Psoas muscle (tissue), 8 donors: Measurements from ENCODE around the gene GREM2. TPM values are rescaled to one million over a fixed set of nuclear protein-coding genes. Genes with fewer than 3 reads are reported as not detected.

ENCODE experiments used
- ATAC-seq, 4 donors: fragments of 200-7000 bp; cut with Tn5 transposase; one replicate each; pipeline ENCODE4 v1.9.1; 2020; ENCODE audit warnings: moderate library complexity in 3 of 4, mild to moderate bottlenecking in 2 of 4
- DNase-seq, 2 donors: peaks; one replicate each; pipeline ENCODE4 v3.0.0-alpha.2; 2020
- H3K27ac ChIP-seq: fragments of 200-600 bp; one replicate; pipeline ENCODE4 v1.8.0; 2022
- H3K27me3 ChIP-seq, 3 donors: fragments of 200-600 bp in 1 of 3; one replicate each; pipeline versions ENCODE4 v1.6.1 to v1.8.0; 2013 to 2022; ENCODE audit warnings: low read length in 2 of 3, mild to moderate bottlenecking in 2 of 3, moderate library complexity in 1 of 3; ENCODE audit not compliant: insufficient read depth in 3 of 3
- H3K36me3 ChIP-seq, 2 donors: fragments of 200-600 bp in 1 of 2; one replicate each; pipeline versions ENCODE4 v1.6.1 to v1.8.0; 2013 to 2022; ENCODE audit warnings: low read depth in 1 of 2, mild to moderate bottlenecking in 1 of 2, moderate library complexity in 1 of 2; ENCODE audit not compliant: insufficient read depth in 1 of 2
- H3K4me1 ChIP-seq: fragments of 200-600 bp; one replicate; pipeline ENCODE4 v1.8.0; 2022
- H3K4me3 ChIP-seq: fragments of 200-600 bp; one replicate; pipeline ENCODE4 v1.8.0; 2022; ENCODE audit warnings: mild to moderate bottlenecking
- H3K9me3 ChIP-seq: fragments of 200-600 bp; one replicate; pipeline ENCODE4 v1.8.0; 2022
- CTCF ChIP-seq: fragments of 200-600 bp; IDR thresholded peaks from one replicate; pipeline ENCODE4 v1.8.0; 2022; ENCODE audit warnings: antibody characterized with exemption
- WGBS, 3 donors: extraction: QIAGEN DNeasy Blood & Tissue Kit; methylation state at CpG; one replicate each; pipeline versions ENCODE4 v1.1.6 to v1.1.7; 2013; 5-methylcytosine and 5-hydroxymethylcytosine counted together
- intact Hi-C, 2 donors: fragments of 100-400 bp; cut with DNase I; formaldehyde crosslinking; loops; one replicate each; pipeline versions ENCODE4 v1.11.0 to v1.14.2; 2022
- polyA plus RNA-seq, 3 donors: library from polyadenylated mRNA; stranded (reverse); fragments of 200-250 nt; gene quantifications; one replicate each; pipeline ENCODE4 v1.2.3, GENCODE V29; 2013
- total RNA-seq, 4 donors: library from RNA; stranded (reverse); fragmentation: NEBNext Ultra II Directional in 2 of 4; extraction: Animal tissue kit (Norgen Biotek cat#: 25700) in 2 of 4; gene quantifications; one replicate each; pipeline versions ENCODE4 v1.2.1 to v1.2.4, GENCODE V29; 2021 to 2023
- donor health status: healthy with polysubstance abuse.
- donor health status: DM: no; HTN: no; CAD: no; lungs with moderate emphysema.
- donor health status: Bipolar disorder and iron deficiency.
- donor health status: healthy.
- donor health status: DM: yes; HTN: yes; CAD: no.
- donor health status: DM: no; HTN: no; CAD: no.
- donor health status: DM: no; HTN: no; CAD: no.
- donor health status: DM: yes; HTN: yes; CAD: no.

GREM2 gene
- total and polyA plus RNA-seq, 7 donors: 0.56 to 9.5 (median 1.4) TPM

GRCh38 chr1:240496941-240497340, 115.0 kb downstream of the GREM2 start:
- Histone ChIP-seq H3K4me3 (no peak overlapping the region), H3K36me3 (no peaks in the 10 kb centered on the region), H3K4me1 (no peaks in the 10 kb centered on the region), H3K27me3 (no peaks in the 10 kb centered on the region), H3K27ac (no peak overlapping the region), H3K9me3 (no peaks in the 10 kb centered on the region)
- ATAC-seq: no peak
- no peak for DNase-seq
- intact Hi-C loops: no loop called here
- WGBS, 3 donors: 84% methylated on average over 5 of the region's 5 CpGs
- no peak for TF ChIP-seq CTCF

DNA sequence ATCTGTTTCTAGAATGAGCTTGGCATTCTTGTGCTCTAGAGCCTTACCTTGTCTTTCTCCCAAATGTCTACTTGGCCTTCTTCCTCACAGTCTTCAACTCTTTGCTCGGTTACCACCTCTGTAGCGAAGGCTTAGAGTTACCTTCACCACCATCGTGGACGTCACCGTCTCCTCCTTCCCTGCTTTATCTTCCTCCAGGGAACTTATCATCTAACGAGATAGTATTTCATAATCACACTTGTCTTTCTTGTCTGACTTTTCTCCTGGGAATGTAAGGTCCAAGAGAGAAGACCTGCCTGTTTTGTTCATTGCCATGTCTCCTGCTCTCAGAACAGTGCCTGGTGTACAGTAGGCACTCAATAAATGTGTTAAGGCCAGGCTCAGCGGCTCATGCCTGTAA, 115.6 kb downstream of the GREM2 start:
- no peaks in the 10 kb centered on the region for H3K9me3 ChIP-seq
- DNase-seq: no peak
- TF ChIP-seq CTCF: no peak
- no peaks in the 10 kb centered on the region for H3K27me3 ChIP-seq
- no peak for ATAC-seq
- intact Hi-C loops: no loop called here
- H3K27ac ChIP-seq: no peak overlapping the region
- no peak overlapping the region for H3K4me3 ChIP-seq
- H3K36me3 ChIP-seq: no peaks in the 10 kb centered on the region
- WGBS, 3 donors: 83 to 90% (median 84%) methylated on average over 7 of the region's 7 CpGs
- no peaks in the 10 kb centered on the region for H3K4me1 ChIP-seq

GRCh38 chr1:240495601-240496000, 116.4 kb downstream of the GREM2 start:
- TF ChIP-seq CTCF: no peak
- Histone ChIP-seq H3K27me3 (no peaks in the 10 kb centered on the region), H3K36me3 (no peaks in the 10 kb centered on the region), H3K9me3 (no peaks in the 10 kb centered on the region), H3K4me1 (no peaks in the 10 kb centered on the region), H3K4me3 (no peak overlapping the region), H3K27ac (no peak overlapping the region)
- DNase-seq (no peak), ATAC-seq (no peak)
- intact Hi-C loops: no loop called here
- 47 to 63% (median 49%) methylated on average over 4 of the region's 4 CpGs for WGBS, 3 donors

GRCh38 chr1:240492832-240493440, 119.0 kb downstream of the GREM2 start:
- WGBS, 3 donors: 67 to 77% (median 71%) methylated on average over 50 to 52 of the region's 52 CpGs
- DNase-seq (peak; percentile 21 to 57), ATAC-seq (no peak)
- Histone ChIP-seq H3K4me1 (no peaks in the 10 kb centered on the region), H3K36me3 (no peaks in the 10 kb centered on the region), H3K9me3 (no peaks in the 10 kb centered on the region), H3K27me3 (no peaks in the 10 kb centered on the region), H3K4me3 (no peak overlapping the region), H3K27ac (no peak overlapping the region)
- intact Hi-C loops: no loop called here
- no peak for TF ChIP-seq CTCF

DNA sequence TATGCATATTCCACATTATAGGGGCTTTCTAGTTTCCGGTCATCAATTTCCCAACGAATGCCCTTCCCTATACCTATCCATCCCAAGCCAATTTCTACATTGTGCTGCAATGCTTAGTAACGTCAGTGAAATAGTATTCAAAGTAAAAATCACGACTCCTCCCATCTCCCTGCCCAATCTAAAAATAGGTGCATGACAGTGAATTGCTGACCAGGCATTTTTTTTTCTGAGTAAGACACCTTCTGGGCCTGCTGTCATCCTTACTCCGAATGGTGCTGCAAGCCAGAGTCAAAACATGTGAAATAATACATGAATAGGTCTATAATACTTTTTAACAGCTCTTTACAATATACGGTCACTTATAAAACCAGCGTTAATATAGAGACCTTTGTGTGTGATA, 120.2 kb downstream of the GREM2 start:
- ATAC-seq (no peak), DNase-seq (no peak)
- no peaks in the 10 kb centered on the region for H3K27me3 ChIP-seq
- H3K36me3 ChIP-seq: no peaks in the 10 kb centered on the region
- TF ChIP-seq CTCF: no peak
- no peak overlapping the region for H3K27ac ChIP-seq
- H3K4me1 ChIP-seq: no peaks in the 10 kb centered on the region
- no peak overlapping the region for H3K4me3 ChIP-seq
- WGBS, 3 donors: 77 to 82% (median 77%) methylated on average over 7 of the region's 7 CpGs
- intact Hi-C loops: no loop called here
- no peaks in the 10 kb centered on the region for H3K9me3 ChIP-seq
